Skeletal muscle tissue (tissue), 4 donors: ENCODE results near the gene ZNF710. TPM values are rescaled to one million over a fixed set of nuclear protein-coding genes. Genes with fewer than 3 reads are reported as not detected.

Experiments used
- H3K27ac ChIP-seq: one replicate; pipeline ENCODE4 v1.7.0; 2013; ENCODE audit warnings: mild to moderate bottlenecking, low read depth, low read length, inconsistent platforms
- H3K27me3 ChIP-seq, 3 donors: one replicate each; pipeline ENCODE4 v1.7.0; 2013; ENCODE audit warnings: low read length in 3 of 3; ENCODE audit not compliant: control insufficient read depth in 3 of 3, insufficient read depth in 3 of 3
- H3K36me3 ChIP-seq, 3 donors: one replicate each; pipeline ENCODE4 v1.7.0; 2013; ENCODE audit warnings: low read length in 3 of 3; ENCODE audit not compliant: control insufficient read depth in 3 of 3, insufficient read depth in 3 of 3
- H3K4me1 ChIP-seq, 3 donors: one replicate each; pipeline ENCODE4 v1.7.0; 2013; ENCODE audit warnings: low read length in 3 of 3, mild to moderate bottlenecking in 3 of 3; ENCODE audit not compliant: control insufficient read depth in 3 of 3, insufficient read depth in 3 of 3
- H3K4me3 ChIP-seq, 3 donors: one replicate each; pipeline ENCODE4 v1.7.0; 2013; ENCODE audit warnings: low read length in 3 of 3
- H3K9ac ChIP-seq, 3 donors: one replicate each; pipeline ENCODE4 v1.7.0; 2013; ENCODE audit warnings: low read length in 3 of 3, mild to moderate bottlenecking in 3 of 3, moderate library complexity in 2 of 3, low read depth in 1 of 3
- H3K9me3 ChIP-seq, 3 donors: one replicate each; pipeline ENCODE4 v1.7.0; 2013; ENCODE audit warnings: low read length in 3 of 3; ENCODE audit not compliant: control insufficient read depth in 3 of 3
- total RNA-seq: library from RNA; depleted of rRNA; stranded (reverse); fragments of >200 nt; gene quantifications from one replicate; pipeline ENCODE4 v1.2.3, GENCODE V29; 2014
- donor health status: Osteomylitis.

The ZNF710 gene
- total RNA-seq, 1 donor from 2014 or later: 3.7 TPM

GRCh38 chr15:90072978-90073640 lies 72.0 kb downstream of the ZNF710 start:
- Histone ChIP-seq H3K4me1 (peaks cover 15 to 39% (median 22%) of the 10 kb centered on the region in 3 donors), H3K27ac (peak overlapping the region; percentile 19), H3K4me3 (no peak overlapping the region), H3K9ac (peak overlapping the region in 1 of 3 donors; percentile 16), H3K9me3 (no peaks in the 10 kb centered on the region), H3K36me3 (peaks cover 11 to 24% (median 13%) of the 10 kb centered on the region in 3 donors), H3K27me3 (no peaks in the 10 kb centered on the region)

GRCh38 chr15:90074023-90074422 lies 72.9 kb downstream of the ZNF710 start:
- no peaks in the 10 kb centered on the region for H3K27me3 ChIP-seq
- peaks cover 13 to 21% (median 16%) of the 10 kb centered on the region in 3 donors for H3K36me3 ChIP-seq
- H3K4me1 ChIP-seq: peaks cover 15 to 39% (median 22%) of the 10 kb centered on the region in 3 donors
- H3K4me3 ChIP-seq: no peak overlapping the region
- H3K27ac ChIP-seq: peak overlapping the region; percentile 94
- no peaks in the 10 kb centered on the region for H3K9me3 ChIP-seq
- H3K9ac ChIP-seq: no peak overlapping the region

- Histone ChIP-seq H3K9ac (peak overlapping the region in 1 of 3 donors; percentile 57), H3K4me1 (peaks cover 15 to 36% (median 22%) of the 10 kb centered on the region in 3 donors), H3K4me3 (no peak overlapping the region), H3K27me3 (no peaks in the 10 kb centered on the region), H3K9me3 (no peaks in the 10 kb centered on the region), H3K27ac (peak overlapping the region; percentile 94), H3K36me3 (peaks cover 21 to 25% (median 24%) of the 10 kb centered on the region in 3 donors)
Observed at GRCh38 chr15:90074916-90075315, 73.8 kb downstream of the ZNF710 start.

GRCh38 chr15:90075420-90076289 lies 74.5 kb downstream of the ZNF710 start:
- H3K27ac ChIP-seq: peak overlapping the region; percentile 94
- no peak overlapping the region for H3K4me3 ChIP-seq
- peaks cover 27 to 31% (median 29%) of the 10 kb centered on the region in 3 donors for H3K36me3 ChIP-seq
- peaks cover 15 to 35% (median 22%) of the 10 kb centered on the region in 3 donors for H3K4me1 ChIP-seq
- H3K9ac ChIP-seq: peak overlapping the region in 1 of 3 donors; percentile 68
- H3K27me3 ChIP-seq: no peaks in the 10 kb centered on the region
- H3K9me3 ChIP-seq: no peaks in the 10 kb centered on the region

- Histone ChIP-seq H3K27ac (peak overlapping the region; percentile 94), H3K4me3 (no peak overlapping the region)
Observed at GRCh38 chr15:90076716-90077115, 75.6 kb downstream of the ZNF710 start.

GRCh38 chr15:90078965-90079364 lies 77.8 kb downstream of the ZNF710 start:
- no peaks in the 10 kb centered on the region for H3K27me3 ChIP-seq
- peaks cover 46 to 50% (median 48%) of the 10 kb centered on the region in 3 donors for H3K36me3 ChIP-seq
- H3K9me3 ChIP-seq: no peaks in the 10 kb centered on the region
- H3K9ac ChIP-seq: no peak overlapping the region
- H3K4me3 ChIP-seq: no peak overlapping the region
- no peak overlapping the region for H3K27ac ChIP-seq
- H3K4me1 ChIP-seq: peaks cover 15 to 24% (median 16%) of the 10 kb centered on the region in 3 donors

More at GRCh38 chr15:90076716-90077115, 75.6 kb downstream of the ZNF710 start:
- H3K9ac ChIP-seq: no peak overlapping the region
- H3K4me1 ChIP-seq: peaks cover 15 to 35% (median 18%) of the 10 kb centered on the region in 3 donors
- H3K27me3 ChIP-seq: no peaks in the 10 kb centered on the region
- H3K9me3 ChIP-seq: no peaks in the 10 kb centered on the region
- peaks cover 38 to 39% (median 38%) of the 10 kb centered on the region in 3 donors for H3K36me3 ChIP-seq

GRCh38 chr15:90079619-90080457 lies 78.7 kb downstream of the ZNF710 start:
- Histone ChIP-seq H3K27ac (no peak overlapping the region), H3K36me3 (peaks cover 51 to 56% (median 54%) of the 10 kb centered on the region in 3 donors), H3K9me3 (no peaks in the 10 kb centered on the region), H3K4me1 (peaks cover 13 to 18% (median 15%) of the 10 kb centered on the region in 3 donors), H3K4me3 (no peak overlapping the region), H3K27me3 (no peaks in the 10 kb centered on the region), H3K9ac (no peak overlapping the region)

- Histone ChIP-seq H3K27me3 (no peaks in the 10 kb centered on the region), H3K9ac (no peak overlapping the region), H3K36me3 (peaks cover 54 to 62% (median 60%) of the 10 kb centered on the region in 3 donors), H3K9me3 (no peaks in the 10 kb centered on the region), H3K4me1 (peaks cover 9 to 13% (median 10%) of the 10 kb centered on the region in 3 donors), H3K27ac (no peak overlapping the region), H3K4me3 (no peak overlapping the region)
Observed at GRCh38 chr15:90080458-90080755, 79.3 kb downstream of the ZNF710 start.

GRCh38 chr15:90080818-90081393 lies 79.8 kb downstream of the ZNF710 start:
- Histone ChIP-seq H3K27ac (no peak overlapping the region), H3K9ac (no peak overlapping the region), H3K9me3 (no peaks in the 10 kb centered on the region), H3K27me3 (no peaks in the 10 kb centered on the region), H3K4me1 (peaks cover 4 to 8% (median 6%) of the 10 kb centered on the region in 3 donors), H3K36me3 (peaks cover 59 to 67% (median 65%) of the 10 kb centered on the region in 3 donors), H3K4me3 (no peak overlapping the region)
